B cell (primary cell): ENCODE results near the gene UBE2Q2. TPM values are rescaled to one million over a fixed set of nuclear protein-coding genes. Genes with fewer than 3 reads are reported as not detected.

Experiments
- ATAC-seq: fragments of 200-7000 bp; cut with Tn5 transposase; one replicate; pipeline ENCODE4 v1.10.0; 2021; ENCODE audit warnings: low read depth, mild to moderate bottlenecking, moderate number of reproducible peaks, moderate library complexity
- CTCF ChIA-PET: fragments of 350-600 bp; sonication (Branson Sonifier 250); formaldehyde crosslinking; loops from one replicate; lab custom pipeline; 2021; ENCODE audit warnings: antibody characterized with exemption, inconsistent platforms; lab: Charles Lee
- POLR2A ChIA-PET: fragments of 350-600 bp; sonication (Branson Sonifier 250); formaldehyde crosslinking; loops from one replicate; lab custom pipeline; 2021; ENCODE audit warnings: antibody characterized with exemption; lab: Charles Lee
- DNase-seq: peaks from one replicate; pipeline ENCODE4 v3.0.0; 2013
- H2AFZ ChIP-seq: 2 replicates; pipeline ENCODE4 v1.6.1; 2012; ENCODE audit warnings: mild to moderate bottlenecking, low read depth, low read length; ENCODE audit not compliant: insufficient read depth, poor library complexity, severe bottlenecking
- H3K27ac ChIP-seq, 2 donors: 1 replicate in 1 of 2; 2 replicates in 1 of 2; pipeline ENCODE4 v1.5.1; 2012 to 2013; ENCODE audit warnings: low read length in 2 of 2, mild to moderate bottlenecking in 2 of 2, moderate library complexity in 1 of 2
- H3K27me3 ChIP-seq, 4 experiments: fragments of 200-600 bp in 1 of 4; sonication (generic) in 1 of 4; replicated peaks in 1 of 4; 1 replicate in 2 of 4; 2 replicates in 2 of 4; pipeline versions ENCODE4 v1.6.1 to v1.7.0; 2013 to 2016; ENCODE audit warnings: low read length in 3 of 4, mild to moderate bottlenecking in 2 of 4, mixed read lengths in 1 of 4, moderate library complexity in 1 of 4; ENCODE audit not compliant: insufficient read depth in 4 of 4, control insufficient read depth in 3 of 4; ENCODE audit errors: control extremely low read depth in 1 of 4
- H3K36me3 ChIP-seq, 2 experiments: replicated peaks in 1 of 2; 1 replicate in 1 of 2; 2 replicates in 1 of 2; pipeline versions ENCODE4 v1.6.1 to v1.7.1; 2013; ENCODE audit warnings: low read length in 1 of 2; ENCODE audit not compliant: insufficient read depth in 2 of 2, control insufficient read depth in 1 of 2; ENCODE audit errors: control extremely low read depth in 1 of 2, extremely low read depth in 1 of 2
- H3K4me1 ChIP-seq, 2 donors: fragments of 200-600 bp in 1 of 2; sonication (generic) in 1 of 2; 1 replicate in 1 of 2; 2 replicates in 1 of 2; pipeline versions ENCODE4 v1.5.1 to v1.6.1; 2013 to 2017; ENCODE audit warnings: low read length in 2 of 2; ENCODE audit not compliant: control insufficient read depth in 2 of 2, insufficient read depth in 2 of 2
- H3K4me2 ChIP-seq: replicated peaks from 2 replicates; pipeline ENCODE3; 2012; ENCODE audit warnings: mild to moderate bottlenecking, low read depth, low read length; ENCODE audit not compliant: poor library complexity, severe bottlenecking
- H3K4me3 ChIP-seq, 5 experiments: fragments of 200-600 bp in 1 of 5; sonication (generic) in 1 of 5; 1 replicate in 3 of 5; 2 replicates in 2 of 5; pipeline versions ENCODE4 v1.5.1 to v1.7.0; 2011 to 2016; ENCODE audit warnings: low read length in 4 of 5, mild to moderate bottlenecking in 4 of 5, low read depth in 2 of 5, control low read depth in 1 of 5, moderate library complexity in 1 of 5; ENCODE audit not compliant: insufficient read depth in 1 of 5; ENCODE audit errors: control extremely low read depth in 1 of 5, extremely low read depth in 1 of 5
- H3K79me2 ChIP-seq: fragments of 200-600 bp; sonication (generic); one replicate; pipeline ENCODE4 v1.6.0; 2016; ENCODE audit warnings: low read length; ENCODE audit not compliant: control insufficient read depth, insufficient read depth
- H3K9ac ChIP-seq: fragments of 200-600 bp; sonication (generic); 2 replicates; pipeline ENCODE4 v1.6.1; 2017; ENCODE audit warnings: mild to moderate bottlenecking, low read length, moderate library complexity
- H3K9me3 ChIP-seq, 3 donors: one replicate each; pipeline versions ENCODE4 v1.6.1 to v1.7.1; 2013; ENCODE audit warnings: low read length in 2 of 3; ENCODE audit not compliant: control insufficient read depth in 2 of 3, insufficient read depth in 1 of 3; ENCODE audit errors: control extremely low read depth in 1 of 3
- H4K20me1 ChIP-seq: 2 replicates; pipeline ENCODE4 v1.6.0; 2012; ENCODE audit warnings: mild to moderate bottlenecking, low read length; ENCODE audit not compliant: insufficient read depth, control insufficient read depth, poor library complexity, severe bottlenecking
- H3K27ac Mint-ChIP-seq: one replicate; pipeline ENCODE4 v1.8.0; 2021; ENCODE audit warnings: mixed read lengths
- H3K27me3 Mint-ChIP-seq: one replicate; pipeline ENCODE4 v1.8.0; 2021; ENCODE audit warnings: mixed read lengths
- H3K4me1 Mint-ChIP-seq: one replicate; pipeline ENCODE4 v1.8.0; 2021; ENCODE audit warnings: mixed read lengths
- H3K4me3 Mint-ChIP-seq: one replicate; pipeline ENCODE4 v1.8.0; 2021; ENCODE audit warnings: mixed read lengths
- H3K9me3 Mint-ChIP-seq: one replicate; pipeline ENCODE4 v1.8.0; 2022; ENCODE audit warnings: mixed read lengths; ENCODE audit not compliant: insufficient read depth
- EZH2 ChIP-seq: IDR thresholded peaks from 2 replicates; pipeline ENCODE4 v1.6.1; 2012; ENCODE audit warnings: borderline replicate concordance, low read depth, mild to moderate bottlenecking, moderate library complexity, low read length; ENCODE audit not compliant: insufficient read depth, poor library complexity, severe bottlenecking
- WGBS: methylation state at CpG from one replicate; pipeline ENCODE4 v1.1.5; 2013; ENCODE audit warnings: missing lambda C conversion rate; ENCODE audit not compliant: insufficient coverage; 5-methylcytosine and 5-hydroxymethylcytosine counted together
- intact Hi-C: fragments of 100-400 bp; cut with micrococcal nuclease; formaldehyde crosslinking; loops from one replicate; pipeline ENCODE4 v1.10.0; 2022
- polyA plus RNA-seq: library from polyadenylated mRNA; depleted of rRNA; stranded (reverse); fragments of >200 nt; gene quantifications from 2 replicates; pipeline ENCODE4 v1.2.3, GENCODE V29; 2012
- total RNA-seq, 2 donors: library from RNA; stranded (reverse); fragments of 120-200 nt in 1 of 2; gene quantifications; 1 replicate in 1 of 2; 2 replicates in 1 of 2; pipeline versions ENCODE4 v1.2.3 to v1.2.4, GENCODE V29; 2013 to 2022
- TF ChIP-seq, protein P1 (sequence below): fragments of 200-600 bp; IDR thresholded peaks from one replicate; pipeline ENCODE4 v1.8.0; 2022; ENCODE audit warnings: antibody characterized with exemption, mild to moderate bottlenecking

The UBE2Q2 gene
- total and polyA plus RNA-seq, 2 donors (not counting 1 experiment from before 2014, with no cell fraction given), result 11.4 to 33.6 TPM

DNA sequence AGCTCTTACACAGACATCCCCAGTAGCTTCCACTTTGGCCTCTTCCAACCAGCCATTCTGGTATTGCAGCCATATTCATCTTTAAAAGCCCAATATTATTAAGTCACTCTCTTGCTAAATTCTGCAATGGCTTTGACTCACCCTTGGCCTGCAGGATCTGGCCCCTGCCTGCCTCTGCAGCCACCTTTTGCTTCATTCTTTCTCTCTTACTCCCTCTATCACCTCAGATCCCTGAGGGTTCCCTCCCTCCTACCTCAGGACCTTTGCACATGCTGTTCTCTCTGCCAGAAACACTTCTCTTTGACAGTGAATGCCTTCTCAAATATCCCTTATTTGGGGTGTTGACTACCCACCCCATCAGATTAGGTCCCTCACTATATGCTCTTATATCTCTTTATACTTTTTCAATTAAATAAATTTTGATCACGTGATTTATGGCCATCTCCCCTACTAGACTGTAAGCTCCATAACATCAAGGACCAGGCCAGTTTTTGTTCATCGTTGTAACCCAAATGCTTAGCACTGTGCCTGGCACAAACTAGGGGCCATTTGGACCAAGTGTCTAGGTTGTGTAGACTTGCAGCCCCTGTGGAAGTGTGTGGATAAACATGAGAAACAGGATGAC is 32.3 kb upstream of the UBE2Q2 start:
- no peak overlapping the region for H3K4me3 ChIP-seq
- H3K9me3 ChIP-seq, result no peaks in the 10 kb centered on the region
- ChIA-PET CTCF (interaction anchor here (1.0 to 4.5 kb wide), 9 partner anchors 8 to 341 kb away, joined by 3 to 93 read pairs (median 4); no protein-coding TSS in a partner anchor), POLR2A (no interaction called here)
- intact Hi-C loops, result no loop called here
- H3K27me3 Mint-ChIP-seq, result peaks cover 13% of the 10 kb centered on the region
- no peak overlapping the region for H2AFZ ChIP-seq
- no peak for TF ChIP-seq EZH2
- TF ChIP-seq, protein P1, sequence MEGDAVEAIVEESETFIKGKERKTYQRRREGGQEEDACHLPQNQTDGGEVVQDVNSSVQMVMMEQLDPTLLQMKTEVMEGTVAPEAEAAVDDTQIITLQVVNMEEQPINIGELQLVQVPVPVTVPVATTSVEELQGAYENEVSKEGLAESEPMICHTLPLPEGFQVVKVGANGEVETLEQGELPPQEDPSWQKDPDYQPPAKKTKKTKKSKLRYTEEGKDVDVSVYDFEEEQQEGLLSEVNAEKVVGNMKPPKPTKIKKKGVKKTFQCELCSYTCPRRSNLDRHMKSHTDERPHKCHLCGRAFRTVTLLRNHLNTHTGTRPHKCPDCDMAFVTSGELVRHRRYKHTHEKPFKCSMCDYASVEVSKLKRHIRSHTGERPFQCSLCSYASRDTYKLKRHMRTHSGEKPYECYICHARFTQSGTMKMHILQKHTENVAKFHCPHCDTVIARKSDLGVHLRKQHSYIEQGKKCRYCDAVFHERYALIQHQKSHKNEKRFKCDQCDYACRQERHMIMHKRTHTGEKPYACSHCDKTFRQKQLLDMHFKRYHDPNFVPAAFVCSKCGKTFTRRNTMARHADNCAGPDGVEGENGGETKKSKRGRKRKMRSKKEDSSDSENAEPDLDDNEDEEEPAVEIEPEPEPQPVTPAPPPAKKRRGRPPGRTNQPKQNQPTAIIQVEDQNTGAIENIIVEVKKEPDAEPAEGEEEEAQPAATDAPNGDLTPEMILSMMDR, result no peak
- no peak overlapping the region for H3K4me2 ChIP-seq
- H3K79me2 ChIP-seq, result no peaks in the 10 kb centered on the region
- H3K4me1 ChIP-seq, result no peaks in the 10 kb centered on the region
- H3K27me3 ChIP-seq, result no peaks in the 10 kb centered on the region
- H3K9me3 Mint-ChIP-seq, result no peaks in the 10 kb centered on the region
- H3K9ac ChIP-seq, result no peak overlapping the region
- ATAC-seq, result no peak
- DNase-seq, result no peak
- H3K36me3 ChIP-seq, result no peaks in the 10 kb centered on the region
- no peak overlapping the region for H3K4me3 Mint-ChIP-seq
- no peak overlapping the region for H3K27ac ChIP-seq
- no peaks in the 10 kb centered on the region for H3K4me1 Mint-ChIP-seq
- H3K27ac Mint-ChIP-seq, result no peak overlapping the region
- no peaks in the 10 kb centered on the region for H4K20me1 ChIP-seq
- WGBS, result 100% methylated on average over 1 of the region's 2 CpGs

DNA sequence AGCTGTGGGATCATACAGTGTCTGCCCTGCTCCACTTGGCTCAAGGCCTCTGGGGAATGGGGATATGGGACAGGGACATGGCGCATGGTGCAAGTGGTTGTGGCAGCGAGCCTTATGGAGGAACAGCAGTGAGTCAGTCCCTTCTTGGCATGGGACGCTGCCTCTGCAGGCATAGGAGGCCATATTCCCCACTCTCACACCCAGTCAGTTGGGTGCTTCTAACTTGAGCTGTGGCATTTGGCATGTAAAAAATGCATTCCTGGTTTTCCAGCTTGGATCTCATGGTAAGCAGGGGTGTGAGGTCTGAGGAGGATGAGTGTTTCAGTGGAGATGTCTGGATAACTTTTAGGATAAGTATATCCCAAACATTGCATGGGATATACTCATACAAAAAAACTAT is 31.6 kb upstream of the UBE2Q2 start:
- Histone ChIP-seq H3K27me3 (no peaks in the 10 kb centered on the region), H2AFZ (no peak overlapping the region), H3K4me1 (no peaks in the 10 kb centered on the region), H4K20me1 (no peaks in the 10 kb centered on the region), H3K4me2 (no peak overlapping the region), H3K27ac (no peak overlapping the region), H3K9me3 (no peaks in the 10 kb centered on the region), H3K36me3 (no peaks in the 10 kb centered on the region), H3K4me3 (no peak overlapping the region), H3K9ac (no peak overlapping the region), H3K79me2 (no peaks in the 10 kb centered on the region)
- Mint-ChIP-seq H3K27me3 (peaks cover 6% of the 10 kb centered on the region), H3K4me3 (no peak overlapping the region), H3K4me1 (no peaks in the 10 kb centered on the region), H3K9me3 (no peaks in the 10 kb centered on the region), H3K27ac (no peak overlapping the region)
- ChIA-PET CTCF (interaction anchor here (2.3 to 4.5 kb wide), 2 partner anchors 84 to 328 kb away, joined by 5 to 93 read pairs; no protein-coding TSS in a partner anchor), POLR2A (no interaction called here)
- ATAC-seq (no peak), DNase-seq (no peak)
- TF ChIP-seq EZH2, result no peak
- TF ChIP-seq, protein P1, result no peak
- WGBS, result 94% methylated on average over 3 of the region's 3 CpGs
- intact Hi-C loops, result no loop called here
